A549 (cell line): Measurements from ENCODE around the gene RUNX1.

Source experiments
- EP300 ChIP-seq, 2 experiments: fragments of >200 bp; sonication (Bioruptor Twin); formaldehyde crosslinking; IDR thresholded peaks; 2 replicates in 1 of 2; 3 replicates in 1 of 2; pipeline ENCODE4 v1.6.1; 2016 to 2017
- JUNB ChIP-seq: fragments of >200 bp; sonication (Bioruptor Twin); formaldehyde crosslinking; IDR thresholded peaks from 2 replicates; pipeline ENCODE4 v1.6.1; 2016

DNA sequence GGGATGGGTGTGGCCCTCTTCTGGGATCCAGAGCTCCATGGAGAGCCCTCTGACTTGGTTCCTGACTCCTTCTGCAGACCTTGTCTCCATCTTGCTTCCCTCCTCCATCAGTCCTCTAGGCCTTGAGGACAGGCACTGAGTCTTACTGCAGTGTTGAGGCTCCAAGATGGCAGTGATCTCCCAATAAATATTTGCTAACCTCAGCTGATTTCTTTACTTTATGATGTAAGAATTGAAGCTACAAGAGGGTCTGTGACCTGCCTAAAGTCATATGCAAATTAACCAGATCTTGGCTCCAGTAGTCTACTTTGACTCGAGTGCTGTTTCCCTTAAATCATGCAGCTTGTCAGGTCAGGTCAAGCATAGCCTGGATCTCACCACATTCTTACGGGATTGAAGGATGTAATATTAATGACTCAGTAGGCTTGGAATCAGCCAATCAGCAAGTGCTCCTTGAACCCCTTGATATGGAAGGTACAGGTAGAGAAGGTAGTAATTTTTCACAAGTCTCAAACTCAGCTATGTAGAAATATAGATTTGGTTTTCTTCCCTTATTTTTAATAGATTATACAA lies 287.3 kb downstream of the RUNX1 start:
- no peak for TF ChIP-seq JUNB
- no peak for TF ChIP-seq EP300 (IDR thresholded peaks at IDR 0.05)
